Neural cell (in vitro differentiated cells): Measurements from ENCODE around the gene GDPD5. TPM values are rescaled to one million over a fixed set of nuclear protein-coding genes. Genes with fewer than 3 reads are reported as not detected.

Experiments
- H2AFZ ChIP-seq: fragments of 200-600, 300-800 bp; sonication (generic), shearing (Covaris generic); 2 replicates; pipeline ENCODE4 v1.6.0; 2014; ENCODE audit warnings: low read depth, mild to moderate bottlenecking, antibody characterized with exemption, low read length, moderate library complexity
- H3F3A ChIP-seq: fragments of 200-600 bp; shearing (Covaris generic); 2 replicates; pipeline ENCODE4 v1.6.1; 2016; ENCODE audit warnings: mild to moderate bottlenecking, moderate library complexity, mixed read lengths, antibody characterized with exemption, low read length; ENCODE audit not compliant: insufficient read depth, poor library complexity, severe bottlenecking
- H3K27ac ChIP-seq: fragments of 200-600, 300-800 bp; sonication (generic), shearing (Covaris generic); 2 replicates; pipeline ENCODE4 v1.5.1; 2014; ENCODE audit warnings: mild to moderate bottlenecking, low read length, moderate library complexity
- H3K27me3 ChIP-seq: fragments of 300-800, 200-600 bp; sonication (generic), shearing (Covaris generic); 2 replicates; pipeline ENCODE4 v1.6.0; 2014; ENCODE audit warnings: mild to moderate bottlenecking, low read depth, low read length, moderate library complexity; ENCODE audit not compliant: insufficient read depth
- H3K36me3 ChIP-seq: fragments of 300-800, 200-600 bp; sonication (generic), shearing (Covaris generic); 2 replicates; pipeline ENCODE4 v1.5.1; 2014; ENCODE audit warnings: mild to moderate bottlenecking, antibody characterized with exemption, low read length, moderate library complexity; ENCODE audit not compliant: insufficient read depth
- H3K4me2 ChIP-seq: fragments of 300-800, 200-600 bp; sonication (generic), shearing (Covaris generic); 2 replicates; pipeline ENCODE4 v1.6.0; 2014; ENCODE audit warnings: mild to moderate bottlenecking, low read length
- H3K4me3 ChIP-seq: fragments of 300-800, 200-600 bp; sonication (generic), shearing (Covaris generic); 2 replicates; pipeline ENCODE4 v1.5.1; 2014; ENCODE audit warnings: mild to moderate bottlenecking, low read length, moderate library complexity
- H3K79me2 ChIP-seq: fragments of 200-600 bp; shearing (Covaris generic); replicated peaks from 2 replicates; pipeline ENCODE4 v1.6.0; 2014; ENCODE audit warnings: mild to moderate bottlenecking, low read length, moderate library complexity; ENCODE audit not compliant: insufficient read depth
- H3K9ac ChIP-seq: fragments of 300-800, 200-600 bp; sonication (generic), shearing (Covaris generic); 2 replicates; pipeline ENCODE4 v1.6.1; 2016; ENCODE audit warnings: mild to moderate bottlenecking, low read length, mixed read lengths
- H3K9me2 ChIP-seq: fragments of 200-600 bp; shearing (Covaris generic); 2 replicates; pipeline ENCODE4 v1.6.1; 2016; ENCODE audit warnings: mild to moderate bottlenecking, low read length, mixed read lengths; ENCODE audit not compliant: insufficient read depth
- H3K9me3 ChIP-seq: fragments of 200-600, 300-800 bp; sonication (generic), shearing (Covaris generic); 2 replicates; pipeline ENCODE4 v1.6.1; 2016; ENCODE audit warnings: mild to moderate bottlenecking, mixed run types, low read length, moderate library complexity, mixed read lengths
- H4K20me1 ChIP-seq: fragments of 200-600 bp; shearing (Covaris generic); 2 replicates; pipeline ENCODE4 v1.6.1; 2016; ENCODE audit warnings: mild to moderate bottlenecking, mixed run types; ENCODE audit not compliant: insufficient read depth
- EP300 ChIP-seq: fragments of 450-650 bp; conservative IDR thresholded peaks from 2 replicates; pipeline ENCODE4 v1.6.1; 2014; ENCODE audit warnings: antibody characterized with exemption, mild to moderate bottlenecking, moderate library complexity; ENCODE audit not compliant: poor library complexity, severe bottlenecking
- EZH2 ChIP-seq: fragments of 200-600, 300-800 bp; shearing (Covaris generic), sonication (generic); IDR thresholded peaks from 2 replicates; pipeline ENCODE4 v1.6.1; 2014; ENCODE audit warnings: antibody characterized with exemption, low read length, borderline replicate concordance, mild to moderate bottlenecking; ENCODE audit not compliant: insufficient read depth, poor library complexity, severe bottlenecking
- MXI1 ChIP-seq: fragments of 450-650 bp; conservative IDR thresholded peaks from 2 replicates; pipeline ENCODE4 v1.6.1; 2014; ENCODE audit warnings: antibody characterized with exemption, mild to moderate bottlenecking; ENCODE audit not compliant: poor library complexity, severe bottlenecking
- POLR2AphosphoS5 ChIP-seq: IDR thresholded peaks from 2 replicates; pipeline ENCODE4 v1.6.1; 2012
- RAD21 ChIP-seq: fragments of 450-650 bp; conservative IDR thresholded peaks from 2 replicates; pipeline ENCODE4 v1.6.1; 2014; ENCODE audit warnings: antibody characterized with exemption, mild to moderate bottlenecking, moderate library complexity
- REST ChIP-seq: IDR thresholded peaks from 2 replicates; pipeline ENCODE4 v1.6.1; 2012; ENCODE audit warnings: borderline replicate concordance
- SMC3 ChIP-seq: fragments of 450-650 bp; conservative IDR thresholded peaks from 2 replicates; pipeline ENCODE4 v1.6.1; 2014; ENCODE audit warnings: antibody characterized with exemption, mild to moderate bottlenecking, moderate library complexity; ENCODE audit not compliant: poor library complexity
- TAF1 ChIP-seq: IDR thresholded peaks from 2 replicates; pipeline ENCODE4 v1.6.1; 2012; ENCODE audit warnings: low read depth
- polyA plus RNA-seq: library from polyadenylated mRNA; depleted of rRNA; stranded (reverse); fragments of >200 nt; gene quantifications from 2 replicates; pipeline ENCODE4 v1.2.3, GENCODE V29; 2014
- TF ChIP-seq, protein P1 (sequence below): fragments of 450-650 bp; IDR thresholded peaks from 2 replicates; pipeline ENCODE4 v1.5.1; 2014; ENCODE audit warnings: antibody characterized with exemption, mild to moderate bottlenecking, moderate library complexity; ENCODE audit not compliant: poor library complexity, severe bottlenecking

Gene GDPD5
- polyA plus RNA-seq, 1 donor from 2014 or later, result 19.2 TPM

DNA sequence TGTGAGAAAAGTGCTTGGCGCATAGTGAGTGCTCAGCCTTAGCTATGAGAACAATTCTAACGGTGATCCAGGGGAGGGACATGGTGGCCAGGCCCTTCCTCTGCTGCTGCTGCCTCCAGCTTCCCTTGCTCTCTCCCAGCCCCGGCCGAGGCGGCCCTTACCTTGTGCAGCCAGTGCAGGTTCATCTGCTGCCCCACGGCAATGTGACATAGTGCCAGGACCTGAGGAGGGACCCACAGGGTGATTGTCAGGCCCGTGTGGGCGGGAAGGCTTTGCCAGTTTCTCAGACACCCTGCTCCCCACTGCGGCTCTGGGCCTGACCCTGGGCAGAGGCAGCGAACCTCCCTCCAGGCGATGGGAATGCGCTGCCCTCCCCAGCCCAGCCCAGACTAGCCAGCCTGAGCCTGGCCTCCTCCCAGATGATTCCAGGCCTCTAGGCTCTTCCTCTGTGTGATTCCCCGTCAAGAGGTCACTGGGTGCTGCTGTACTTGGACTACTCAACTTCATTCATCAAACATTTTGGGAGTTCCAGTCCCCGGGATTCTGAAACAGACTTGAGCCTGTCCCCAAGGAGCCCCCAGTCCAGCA lies 69.1 kb downstream of the GDPD5 start:
- no peak overlapping the region for H3K4me2 ChIP-seq
- H2AFZ ChIP-seq, result no peak overlapping the region
- H4K20me1 ChIP-seq, result no peaks in the 10 kb centered on the region
- H3K9ac ChIP-seq, result no peak overlapping the region
- TF ChIP-seq EP300 (no peak), RAD21 (no peak), REST (no peak), EZH2 (no peak), SMC3 (no peak), MXI1 (no peak), POLR2AphosphoS5 (no peak), TAF1 (no peak)
- TF ChIP-seq, protein P1, sequence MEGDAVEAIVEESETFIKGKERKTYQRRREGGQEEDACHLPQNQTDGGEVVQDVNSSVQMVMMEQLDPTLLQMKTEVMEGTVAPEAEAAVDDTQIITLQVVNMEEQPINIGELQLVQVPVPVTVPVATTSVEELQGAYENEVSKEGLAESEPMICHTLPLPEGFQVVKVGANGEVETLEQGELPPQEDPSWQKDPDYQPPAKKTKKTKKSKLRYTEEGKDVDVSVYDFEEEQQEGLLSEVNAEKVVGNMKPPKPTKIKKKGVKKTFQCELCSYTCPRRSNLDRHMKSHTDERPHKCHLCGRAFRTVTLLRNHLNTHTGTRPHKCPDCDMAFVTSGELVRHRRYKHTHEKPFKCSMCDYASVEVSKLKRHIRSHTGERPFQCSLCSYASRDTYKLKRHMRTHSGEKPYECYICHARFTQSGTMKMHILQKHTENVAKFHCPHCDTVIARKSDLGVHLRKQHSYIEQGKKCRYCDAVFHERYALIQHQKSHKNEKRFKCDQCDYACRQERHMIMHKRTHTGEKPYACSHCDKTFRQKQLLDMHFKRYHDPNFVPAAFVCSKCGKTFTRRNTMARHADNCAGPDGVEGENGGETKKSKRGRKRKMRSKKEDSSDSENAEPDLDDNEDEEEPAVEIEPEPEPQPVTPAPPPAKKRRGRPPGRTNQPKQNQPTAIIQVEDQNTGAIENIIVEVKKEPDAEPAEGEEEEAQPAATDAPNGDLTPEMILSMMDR, result no peak
- no peaks in the 10 kb centered on the region for H3K27me3 ChIP-seq
- no peak overlapping the region for H3K27ac ChIP-seq
- H3K36me3 ChIP-seq, result no peaks in the 10 kb centered on the region
- H3K4me3 ChIP-seq, result no peak overlapping the region
- H3K9me3 ChIP-seq, result no peaks in the 10 kb centered on the region
- no peaks in the 10 kb centered on the region for H3F3A ChIP-seq
- no peaks in the 10 kb centered on the region for H3K79me2 ChIP-seq
- H3K9me2 ChIP-seq, result no peaks in the 10 kb centered on the region

- no peak overlapping the region for H2AFZ ChIP-seq
- TF ChIP-seq EP300 (no peak), RAD21 (no peak), REST (no peak), SMC3 (no peak), MXI1 (no peak), TAF1 (no peak), POLR2AphosphoS5 (no peak), EZH2 (no peak)
- TF ChIP-seq, protein P1, result no peak
- H3K4me2 ChIP-seq, result no peak overlapping the region
- H3K27me3 ChIP-seq, result no peaks in the 10 kb centered on the region
- no peaks in the 10 kb centered on the region for H3K9me3 ChIP-seq
- no peaks in the 10 kb centered on the region for H3K9me2 ChIP-seq
- no peaks in the 10 kb centered on the region for H3K36me3 ChIP-seq
- no peak overlapping the region for H3K9ac ChIP-seq
- no peaks in the 10 kb centered on the region for H3F3A ChIP-seq
- no peaks in the 10 kb centered on the region for H4K20me1 ChIP-seq
- no peak overlapping the region for H3K4me3 ChIP-seq
- no peak overlapping the region for H3K27ac ChIP-seq
- no peaks in the 10 kb centered on the region for H3K79me2 ChIP-seq
Observed at GRCh38 chr11:75454987-75455386, 70.8 kb downstream of the GDPD5 start.
